Skeletal muscle satellite cell (primary cell): ENCODE data around the gene CHST8.

Experiments used
- H3K27me3 ChIP-seq: 2 replicates; pipeline ENCODE4 v1.7.0; 2013; ENCODE audit warnings: low read length; ENCODE audit not compliant: control insufficient read depth, insufficient read depth
- H3K36me3 ChIP-seq: 2 replicates; pipeline ENCODE4 v1.7.0; 2013; ENCODE audit warnings: mild to moderate bottlenecking, control low read depth, low read length; ENCODE audit not compliant: insufficient read depth
- H3K4me1 ChIP-seq: 2 replicates; pipeline ENCODE4 v1.7.0; 2013; ENCODE audit warnings: low read length; ENCODE audit not compliant: control insufficient read depth, insufficient read depth
- H3K4me2 ChIP-seq: 2 replicates; pipeline ENCODE4 v1.7.0; 2013; ENCODE audit warnings: mild to moderate bottlenecking, low read length
- H3K4me3 ChIP-seq: 2 replicates; pipeline ENCODE4 v1.7.0; 2013; ENCODE audit warnings: low read length
- H3K9ac ChIP-seq: 2 replicates; pipeline ENCODE4 v1.7.0; 2013; ENCODE audit warnings: mild to moderate bottlenecking, low read depth, low read length, moderate library complexity
- H3K9me3 ChIP-seq: replicated peaks from 2 replicates; pipeline ENCODE4 v1.7.0; 2013; ENCODE audit warnings: mild to moderate bottlenecking, control low read depth, low read length

Gene CHST8

GRCh38 chr19:33805840-33806433, 184.2 kb downstream of the CHST8 start:
- Histone ChIP-seq H3K36me3 (peaks cover 18% of the 10 kb centered on the region), H3K9me3 (no peaks in the 10 kb centered on the region), H3K9ac (no peak overlapping the region), H3K4me3 (no peak overlapping the region), H3K27me3 (no peaks in the 10 kb centered on the region), H3K4me2 (no peak overlapping the region), H3K4me1 (no peaks in the 10 kb centered on the region)

- peaks cover 17% of the 10 kb centered on the region for H3K36me3 ChIP-seq
- H3K4me1 ChIP-seq, result no peaks in the 10 kb centered on the region
- H3K9me3 ChIP-seq, result no peaks in the 10 kb centered on the region
- no peak overlapping the region for H3K4me2 ChIP-seq
- H3K4me3 ChIP-seq, result no peak overlapping the region
- no peaks in the 10 kb centered on the region for H3K27me3 ChIP-seq
- H3K9ac ChIP-seq, result no peak overlapping the region
Measured at GRCh38 chr19:33806434-33806881, 184.7 kb downstream of the CHST8 start.

- Histone ChIP-seq H3K4me3 (no peak overlapping the region), H3K27me3 (no peaks in the 10 kb centered on the region), H3K4me1 (no peaks in the 10 kb centered on the region), H3K4me2 (no peak overlapping the region), H3K9me3 (no peaks in the 10 kb centered on the region), H3K9ac (no peak overlapping the region), H3K36me3 (peaks cover 10% of the 10 kb centered on the region)
Measured at GRCh38 chr19:33808399-33808798, 186.6 kb downstream of the CHST8 start.

- Histone ChIP-seq H3K27me3 (no peaks in the 10 kb centered on the region), H3K4me3 (no peak overlapping the region), H3K36me3 (peaks cover 10% of the 10 kb centered on the region), H3K4me1 (no peaks in the 10 kb centered on the region), H3K9ac (no peak overlapping the region), H3K4me2 (no peak overlapping the region), H3K9me3 (no peaks in the 10 kb centered on the region)
Measured at GRCh38 chr19:33809960-33810359, 188.2 kb downstream of the CHST8 start.

- Histone ChIP-seq H3K4me2 (no peak overlapping the region), H3K4me3 (no peak overlapping the region), H3K9me3 (no peaks in the 10 kb centered on the region), H3K9ac (no peak overlapping the region), H3K27me3 (no peaks in the 10 kb centered on the region), H3K36me3 (peaks cover 10% of the 10 kb centered on the region), H3K4me1 (no peaks in the 10 kb centered on the region)
Measured at GRCh38 chr19:33810821-33811220, 189.1 kb downstream of the CHST8 start.

GRCh38 chr19:33811246-33811645, 189.5 kb downstream of the CHST8 start:
- no peaks in the 10 kb centered on the region for H3K4me1 ChIP-seq
- H3K27me3 ChIP-seq, result no peaks in the 10 kb centered on the region
- no peak overlapping the region for H3K4me3 ChIP-seq
- peaks cover 10% of the 10 kb centered on the region for H3K36me3 ChIP-seq
- H3K9ac ChIP-seq, result no peak overlapping the region
- H3K9me3 ChIP-seq, result no peaks in the 10 kb centered on the region
- H3K4me2 ChIP-seq, result no peak overlapping the region

GRCh38 chr19:33811736-33812387, 190.1 kb downstream of the CHST8 start:
- Histone ChIP-seq H3K9me3 (no peaks in the 10 kb centered on the region), H3K4me2 (no peak overlapping the region), H3K27me3 (no peaks in the 10 kb centered on the region), H3K4me1 (no peaks in the 10 kb centered on the region), H3K9ac (no peak overlapping the region), H3K4me3 (no peak overlapping the region), H3K36me3 (peaks cover 6% of the 10 kb centered on the region)

GRCh38 chr19:33812388-33813330, 190.9 kb downstream of the CHST8 start:
- no peak overlapping the region for H3K4me2 ChIP-seq
- H3K27me3 ChIP-seq, result no peaks in the 10 kb centered on the region
- H3K4me1 ChIP-seq, result no peaks in the 10 kb centered on the region
- H3K9me3 ChIP-seq, result no peaks in the 10 kb centered on the region
- no peak overlapping the region for H3K9ac ChIP-seq
- H3K36me3 ChIP-seq, result peaks cover 6% of the 10 kb centered on the region
- no peak overlapping the region for H3K4me3 ChIP-seq

- Histone ChIP-seq H3K4me3 (no peak overlapping the region), H3K9ac (no peak overlapping the region), H3K4me2 (no peak overlapping the region), H3K9me3 (no peaks in the 10 kb centered on the region), H3K4me1 (no peaks in the 10 kb centered on the region), H3K27me3 (no peaks in the 10 kb centered on the region), H3K36me3 (peaks cover 6% of the 10 kb centered on the region)
Measured at GRCh38 chr19:33813391-33814101, 191.8 kb downstream of the CHST8 start.

- Histone ChIP-seq H3K4me3 (no peak overlapping the region), H3K36me3 (peaks cover 6% of the 10 kb centered on the region), H3K4me2 (no peak overlapping the region), H3K9me3 (no peaks in the 10 kb centered on the region), H3K4me1 (peaks cover 1% of the 10 kb centered on the region), H3K9ac (no peak overlapping the region), H3K27me3 (no peaks in the 10 kb centered on the region)
Measured at GRCh38 chr19:33814181-33815165, 192.7 kb downstream of the CHST8 start.
